Neural cell (in vitro differentiated cells): Measurements from ENCODE around the gene SPDYE4.

Source experiments
- EP300 ChIP-seq: fragments of 450-650 bp; conservative IDR thresholded peaks from 2 replicates; pipeline ENCODE4 v1.6.1; 2014; ENCODE audit warnings: antibody characterized with exemption, mild to moderate bottlenecking, moderate library complexity; ENCODE audit not compliant: poor library complexity, severe bottlenecking
- EZH2 ChIP-seq: fragments of 200-600, 300-800 bp; shearing (Covaris generic), sonication (generic); IDR thresholded peaks from 2 replicates; pipeline ENCODE4 v1.6.1; 2014; ENCODE audit warnings: antibody characterized with exemption, low read length, borderline replicate concordance, mild to moderate bottlenecking; ENCODE audit not compliant: insufficient read depth, poor library complexity, severe bottlenecking
- POLR2AphosphoS5 ChIP-seq: IDR thresholded peaks from 2 replicates; pipeline ENCODE4 v1.6.1; 2012
- RAD21 ChIP-seq: fragments of 450-650 bp; conservative IDR thresholded peaks from 2 replicates; pipeline ENCODE4 v1.6.1; 2014; ENCODE audit warnings: antibody characterized with exemption, mild to moderate bottlenecking, moderate library complexity
- TAF1 ChIP-seq: IDR thresholded peaks from 2 replicates; pipeline ENCODE4 v1.6.1; 2012; ENCODE audit warnings: low read depth
- TF ChIP-seq, protein P1 (sequence below): fragments of 450-650 bp; IDR thresholded peaks from 2 replicates; pipeline ENCODE4 v1.5.1; 2014; ENCODE audit warnings: antibody characterized with exemption, mild to moderate bottlenecking, moderate library complexity; ENCODE audit not compliant: poor library complexity, severe bottlenecking

DNA sequence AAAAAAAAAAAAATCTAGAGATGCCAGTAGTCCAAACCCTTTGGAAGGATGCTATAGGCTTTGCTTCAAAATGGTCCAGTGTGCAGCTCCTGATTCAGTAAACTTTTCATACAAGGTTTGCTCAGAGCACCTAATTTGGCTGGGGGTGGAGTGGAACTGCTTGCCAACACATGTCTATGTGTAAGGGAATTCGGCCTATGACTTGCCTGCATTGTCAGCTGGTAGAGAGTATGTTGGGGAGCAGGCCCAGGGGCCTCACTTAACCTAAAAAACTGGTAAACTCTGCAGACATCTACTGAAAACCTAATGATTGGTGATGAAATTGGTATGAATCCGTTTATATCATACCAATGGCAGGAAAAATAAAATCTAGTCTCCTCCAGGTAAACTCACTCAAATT lies 42.3 kb upstream of the SPDYE4 start:
- TF ChIP-seq TAF1 (no peak), EZH2 (no peak), POLR2AphosphoS5 (no peak), EP300 (no peak), RAD21 (no peak)
- TF ChIP-seq, protein P1, sequence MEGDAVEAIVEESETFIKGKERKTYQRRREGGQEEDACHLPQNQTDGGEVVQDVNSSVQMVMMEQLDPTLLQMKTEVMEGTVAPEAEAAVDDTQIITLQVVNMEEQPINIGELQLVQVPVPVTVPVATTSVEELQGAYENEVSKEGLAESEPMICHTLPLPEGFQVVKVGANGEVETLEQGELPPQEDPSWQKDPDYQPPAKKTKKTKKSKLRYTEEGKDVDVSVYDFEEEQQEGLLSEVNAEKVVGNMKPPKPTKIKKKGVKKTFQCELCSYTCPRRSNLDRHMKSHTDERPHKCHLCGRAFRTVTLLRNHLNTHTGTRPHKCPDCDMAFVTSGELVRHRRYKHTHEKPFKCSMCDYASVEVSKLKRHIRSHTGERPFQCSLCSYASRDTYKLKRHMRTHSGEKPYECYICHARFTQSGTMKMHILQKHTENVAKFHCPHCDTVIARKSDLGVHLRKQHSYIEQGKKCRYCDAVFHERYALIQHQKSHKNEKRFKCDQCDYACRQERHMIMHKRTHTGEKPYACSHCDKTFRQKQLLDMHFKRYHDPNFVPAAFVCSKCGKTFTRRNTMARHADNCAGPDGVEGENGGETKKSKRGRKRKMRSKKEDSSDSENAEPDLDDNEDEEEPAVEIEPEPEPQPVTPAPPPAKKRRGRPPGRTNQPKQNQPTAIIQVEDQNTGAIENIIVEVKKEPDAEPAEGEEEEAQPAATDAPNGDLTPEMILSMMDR, result no peak
